Measurements from ENCODE around the gene CHST1.

Gene CHST1

GRCh38 chr11:45643598-45644260 lies 21.7 kb downstream of the CHST1 start:
- DNase-seq = no peak

DNA sequence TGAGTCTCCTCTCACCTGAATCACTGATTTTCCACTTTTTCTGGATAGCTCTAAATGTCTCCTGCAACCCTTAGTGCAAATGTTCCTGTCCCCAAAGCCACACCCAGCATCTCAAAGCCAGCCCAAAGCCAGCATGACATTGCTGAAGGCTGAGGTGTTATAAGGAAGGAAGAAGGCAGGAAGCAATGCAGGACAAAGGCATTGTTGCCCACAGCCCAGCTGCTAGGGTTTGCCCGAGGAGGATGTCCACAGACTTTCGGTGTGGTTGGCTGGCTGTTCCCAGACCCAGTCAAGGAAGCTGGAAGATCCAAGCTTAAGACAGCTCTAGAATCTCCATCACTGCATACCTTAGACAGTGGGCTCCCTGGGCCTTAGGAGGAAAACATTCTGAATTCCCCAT lies 23.5 kb downstream of the CHST1 start:
- DNase-seq = no peak

DNA sequence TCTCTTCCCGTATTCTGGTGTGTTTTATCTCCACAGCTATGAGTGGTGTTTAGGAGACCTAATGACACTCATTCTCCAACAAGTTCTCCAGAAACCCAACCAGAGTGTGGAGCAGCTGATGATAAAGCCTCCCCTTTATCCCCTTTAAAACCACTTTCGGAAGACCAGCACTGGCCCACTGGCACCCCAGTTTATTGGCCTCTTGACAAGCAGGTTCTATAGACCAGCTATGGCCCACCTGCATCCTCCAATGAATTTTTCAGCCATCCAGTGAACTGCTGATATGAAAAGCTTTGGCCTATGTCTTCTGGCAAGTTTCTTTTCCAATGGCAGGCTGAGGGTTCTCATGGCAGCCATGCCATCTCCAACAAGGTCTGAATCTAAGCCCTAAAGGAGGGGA lies 27.4 kb downstream of the CHST1 start:
- DNase-seq = no peak

DNA sequence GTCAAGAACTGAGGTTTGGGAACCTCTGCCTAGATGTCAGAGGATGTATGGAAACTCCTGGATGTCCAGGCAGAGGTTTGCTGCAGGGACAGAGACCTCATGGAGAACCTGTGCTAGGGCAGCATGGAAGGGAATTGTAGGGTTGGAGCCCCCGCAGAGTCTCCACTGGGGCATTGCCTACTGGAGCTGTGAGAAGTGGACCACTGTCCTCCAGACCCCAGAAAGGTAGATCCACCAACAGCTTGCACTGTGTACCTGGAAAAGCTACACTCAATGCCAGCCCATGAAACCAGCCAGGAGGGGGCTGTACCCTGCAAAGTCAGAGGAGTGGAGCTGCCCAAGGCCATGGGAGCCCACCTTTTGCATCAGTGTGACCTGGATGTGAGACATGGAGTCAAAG lies 29.5 kb downstream of the CHST1 start:
- no peak for DNase-seq

GRCh38 chr11:45625611-45626010 lies 39.8 kb downstream of the CHST1 start:
- DNase-seq = no peak

- no peak for DNase-seq
These were observed 41.3 kb downstream of the CHST1 start for GRCh38 chr11:45624095-45624494.

DNA sequence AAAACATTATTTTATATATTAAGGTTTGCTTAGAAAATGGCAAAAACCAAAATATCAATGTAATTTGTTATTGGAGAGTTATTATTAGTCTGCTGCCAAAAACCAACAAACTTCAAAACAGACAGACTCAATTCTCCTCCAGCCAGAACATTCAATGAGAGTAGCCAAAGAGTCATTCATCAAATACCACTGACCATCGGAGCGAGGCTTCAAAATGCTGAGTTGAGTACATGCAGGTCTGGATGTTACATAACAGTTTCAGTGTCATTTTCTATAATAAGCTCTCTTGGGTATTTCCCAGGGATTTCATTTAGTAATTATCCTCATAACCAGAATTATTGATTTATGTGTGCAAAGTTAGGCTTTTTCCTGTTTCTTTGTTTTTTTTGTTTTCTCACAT lies 42.6 kb downstream of the CHST1 start:
- no peak for DNase-seq

- DNase-seq = no peak
These were observed 43.1 kb downstream of the CHST1 start for GRCh38 chr11:45622283-45622682.

- no peak for DNase-seq
These were observed 43.8 kb downstream of the CHST1 start for GRCh38 chr11:45621588-45621987.

DNA sequence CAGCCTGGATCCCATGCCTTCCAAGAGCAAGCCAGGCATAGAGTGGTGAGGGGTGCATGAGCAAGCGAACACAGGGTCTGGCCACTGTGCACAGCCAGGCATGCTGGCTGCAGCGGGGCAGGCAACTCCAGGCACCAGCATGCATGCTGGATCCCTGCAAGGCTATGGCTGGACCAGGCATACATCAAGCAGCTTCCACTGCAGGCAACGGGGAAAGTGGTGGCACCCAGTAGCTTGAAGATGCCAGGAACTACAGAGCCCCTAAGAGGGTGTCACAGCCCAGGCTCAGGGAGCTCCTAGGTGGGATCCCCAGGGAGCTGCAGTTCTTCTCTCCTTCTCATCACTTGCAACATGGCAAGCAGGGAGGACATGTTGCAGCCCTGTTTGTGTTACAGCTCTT lies 45.2 kb downstream of the CHST1 start:
- DNase-seq = no peak

- no peak for DNase-seq
These were observed 46.5 kb downstream of the CHST1 start for GRCh38 chr11:45618897-45619296.

GRCh38 chr11:45617871-45618601 lies 47.4 kb downstream of the CHST1 start:
- DNase-seq = no peak

DNA sequence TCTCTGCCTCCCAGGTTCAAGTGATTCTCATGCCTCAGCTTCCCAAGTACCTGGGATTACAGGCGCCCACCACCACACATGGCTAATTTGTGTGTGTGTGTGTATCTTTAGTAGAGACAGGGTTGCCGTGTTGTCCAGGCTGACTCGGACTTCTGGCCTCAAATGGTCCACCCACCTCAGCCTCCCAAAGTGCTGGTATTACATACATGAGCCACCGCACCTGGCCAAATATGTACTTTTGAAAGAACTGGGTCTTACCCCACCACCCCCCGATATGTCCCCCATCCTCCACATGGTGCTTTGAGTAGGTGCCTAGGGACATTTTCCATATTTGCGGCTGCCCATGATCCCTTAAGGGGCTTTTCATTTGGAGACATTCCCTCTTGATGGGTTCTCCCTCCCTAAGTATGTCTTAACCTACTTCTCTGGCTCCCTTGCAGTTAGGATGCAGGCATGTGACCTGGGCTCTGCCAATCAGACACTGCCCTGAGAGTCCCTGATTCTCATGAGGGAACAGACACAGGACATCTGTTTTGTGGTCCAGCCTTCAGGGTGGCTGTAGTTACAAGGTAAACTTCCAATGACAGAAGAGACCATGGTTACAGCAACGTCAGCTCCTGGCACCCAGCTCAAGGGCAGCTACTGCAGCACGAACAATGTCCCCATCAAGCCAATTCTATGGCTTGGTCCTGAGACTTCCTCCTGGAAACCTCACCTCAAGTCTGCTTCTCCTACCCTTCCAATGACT lies 48.4 kb downstream of the CHST1 start:
- no peak for DNase-seq

DNA sequence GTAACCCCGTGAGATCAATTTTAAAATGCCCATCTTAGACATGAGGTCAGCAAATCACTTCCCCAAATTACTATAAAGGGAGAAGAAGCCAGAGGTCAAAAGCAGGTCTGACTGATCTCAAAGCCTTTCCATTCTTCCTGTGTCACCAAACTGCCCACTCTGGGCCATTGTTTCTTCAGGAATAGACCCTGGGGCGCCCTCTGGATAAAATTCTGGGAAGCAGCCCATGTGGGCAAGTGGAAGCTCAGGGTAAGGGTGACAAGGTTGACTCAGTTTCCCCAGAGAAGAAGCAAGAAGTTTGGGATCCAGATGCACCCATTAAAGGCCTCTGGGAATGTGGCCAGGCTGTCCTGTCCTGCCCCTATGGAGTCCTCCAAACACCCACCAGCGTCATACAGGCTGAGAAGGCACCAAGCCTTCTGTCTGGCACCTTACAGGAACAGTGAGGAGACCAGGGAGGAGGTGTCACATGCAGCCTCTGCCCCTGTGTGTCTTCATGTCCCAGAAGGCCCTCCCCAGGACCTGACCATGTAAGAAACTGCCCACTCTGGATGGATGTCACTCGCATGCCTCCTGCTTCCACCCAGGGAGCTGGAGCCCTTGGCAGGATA lies 50.1 kb downstream of the CHST1 start:
- DNase-seq = no peak

DNA sequence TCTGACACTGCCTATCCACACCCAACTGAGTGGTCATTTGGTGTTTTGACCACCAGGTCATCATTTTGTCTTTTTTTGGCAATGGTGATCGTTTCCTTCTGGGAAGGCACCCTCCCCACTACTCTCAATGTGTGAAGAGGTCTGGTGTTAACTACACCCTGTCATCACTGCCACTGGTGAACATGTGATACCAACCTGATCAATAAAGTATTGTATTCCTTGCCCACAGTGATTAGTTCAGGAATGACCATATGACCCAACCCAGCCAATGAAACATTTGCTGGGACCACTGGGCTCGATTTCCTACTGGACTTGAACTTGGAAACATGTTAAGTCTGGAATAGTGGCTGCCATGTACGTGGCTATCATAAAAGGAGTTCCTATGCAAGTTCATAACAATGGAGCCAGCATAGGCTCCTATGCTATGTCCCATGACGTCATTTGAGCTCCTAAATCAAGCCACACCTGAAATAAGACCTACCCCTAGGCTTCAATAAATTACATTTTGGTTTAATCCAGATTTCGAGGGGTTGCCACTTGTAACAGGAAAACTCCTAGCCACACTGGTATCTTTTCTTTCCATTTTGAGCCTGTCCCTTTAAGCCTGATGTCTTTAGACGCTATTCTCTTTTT lies 51.1 kb downstream of the CHST1 start:
- no peak for DNase-seq

GRCh38 chr11:45610627-45611026 lies 54.8 kb downstream of the CHST1 start:
- DNase-seq = peak; percentile 94

GRCh38 chr11:45609902-45610301 lies 55.5 kb downstream of the CHST1 start:
- DNase-seq = no peak

DNA sequence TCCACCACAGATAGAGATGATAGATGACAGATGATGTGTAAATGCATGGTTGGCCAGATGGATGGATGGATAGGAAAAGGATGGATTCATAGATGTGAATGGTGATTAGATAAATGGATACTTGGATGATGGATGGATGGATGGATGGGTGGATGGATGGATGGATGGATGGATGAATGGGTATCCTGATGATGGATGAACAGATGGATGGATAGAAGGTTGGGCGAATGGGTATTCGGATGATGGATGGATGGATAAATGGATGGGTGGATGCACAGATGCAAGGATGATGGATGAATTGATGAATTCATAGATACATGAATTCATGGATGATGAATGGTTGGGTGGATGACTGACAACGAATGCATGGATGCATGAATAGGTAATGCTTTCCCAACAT lies 56.1 kb downstream of the CHST1 start:
- DNase-seq = no peak

DNA sequence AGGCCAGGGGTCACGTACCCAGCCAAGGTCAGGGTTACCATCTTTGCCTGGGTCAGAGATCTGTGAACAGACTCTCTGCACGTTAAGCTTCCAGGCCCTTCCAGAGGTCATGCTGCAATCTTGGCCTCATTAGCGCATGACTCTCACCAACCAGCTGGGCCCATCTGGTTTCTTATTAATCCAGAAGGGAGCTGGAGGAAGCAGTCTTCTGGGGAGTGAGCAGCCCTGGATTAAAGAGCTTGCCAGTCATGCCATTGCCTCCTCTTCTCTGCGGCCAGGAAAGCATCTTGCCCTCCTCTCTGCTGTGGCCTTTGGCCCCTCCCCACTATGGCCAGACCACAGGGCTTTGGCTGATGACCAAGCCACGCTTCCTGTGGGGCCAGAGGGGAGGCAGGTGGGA lies 57.4 kb downstream of the CHST1 start:
- peak; percentile 97 for DNase-seq

DNA sequence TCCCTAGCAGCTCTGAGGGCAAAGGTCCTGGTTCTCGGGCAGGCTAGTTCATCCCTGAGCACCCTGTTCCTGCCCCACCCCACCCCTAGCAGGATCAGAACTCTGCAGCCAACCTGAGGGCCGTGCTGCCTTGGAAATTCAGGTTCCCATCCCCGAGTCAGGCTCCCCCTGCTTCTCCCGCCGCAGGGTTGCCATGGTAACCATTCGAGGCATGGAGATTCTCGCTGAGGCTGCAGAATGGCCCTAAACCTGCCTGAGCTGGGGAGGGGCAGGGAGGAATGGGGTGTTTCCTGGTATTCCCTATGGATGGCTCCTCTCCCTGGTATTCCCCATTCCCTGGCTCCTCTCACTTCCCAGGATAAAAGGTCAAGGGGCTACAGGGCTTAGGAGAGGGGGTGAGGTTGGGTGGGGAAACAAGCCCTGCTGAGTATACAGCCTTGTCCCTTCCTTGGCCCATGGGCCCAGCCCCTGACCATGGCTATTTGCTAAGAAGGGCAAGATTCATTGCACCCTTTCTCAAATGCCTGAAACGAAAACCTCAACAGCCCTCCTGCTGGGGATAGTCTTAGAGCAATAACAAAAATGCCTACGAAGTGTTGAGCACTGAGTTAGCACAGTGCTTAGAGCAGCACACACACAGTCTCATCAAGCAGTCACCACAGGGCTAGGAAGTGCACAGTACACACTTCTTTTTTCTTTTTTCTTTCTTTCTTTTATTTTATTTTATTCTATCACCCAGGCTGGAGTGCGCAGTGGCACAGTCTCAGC lies 58.7 kb downstream of the CHST1 start:
- no peak for DNase-seq

DNA sequence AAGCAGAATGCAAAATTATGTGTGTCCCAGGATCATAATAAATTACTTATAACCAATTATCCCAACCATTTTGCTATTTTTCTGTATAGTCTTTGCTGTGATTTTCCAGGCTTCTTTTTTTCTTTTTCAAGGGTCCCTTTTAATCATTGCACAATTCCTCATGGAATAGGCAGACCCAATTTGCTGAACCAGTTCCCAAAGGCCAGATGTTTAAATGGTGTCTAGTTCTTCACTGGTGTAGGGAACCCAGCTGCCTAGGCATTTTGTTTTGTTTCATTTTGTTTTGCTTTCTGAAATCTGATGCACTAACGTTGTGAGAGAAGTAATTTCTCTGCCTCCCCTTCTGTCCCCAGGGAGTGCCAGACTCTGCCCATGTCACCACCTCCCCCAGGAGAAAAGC lies 60.4 kb downstream of the CHST1 start:
- DNase-seq = no peak

DNA sequence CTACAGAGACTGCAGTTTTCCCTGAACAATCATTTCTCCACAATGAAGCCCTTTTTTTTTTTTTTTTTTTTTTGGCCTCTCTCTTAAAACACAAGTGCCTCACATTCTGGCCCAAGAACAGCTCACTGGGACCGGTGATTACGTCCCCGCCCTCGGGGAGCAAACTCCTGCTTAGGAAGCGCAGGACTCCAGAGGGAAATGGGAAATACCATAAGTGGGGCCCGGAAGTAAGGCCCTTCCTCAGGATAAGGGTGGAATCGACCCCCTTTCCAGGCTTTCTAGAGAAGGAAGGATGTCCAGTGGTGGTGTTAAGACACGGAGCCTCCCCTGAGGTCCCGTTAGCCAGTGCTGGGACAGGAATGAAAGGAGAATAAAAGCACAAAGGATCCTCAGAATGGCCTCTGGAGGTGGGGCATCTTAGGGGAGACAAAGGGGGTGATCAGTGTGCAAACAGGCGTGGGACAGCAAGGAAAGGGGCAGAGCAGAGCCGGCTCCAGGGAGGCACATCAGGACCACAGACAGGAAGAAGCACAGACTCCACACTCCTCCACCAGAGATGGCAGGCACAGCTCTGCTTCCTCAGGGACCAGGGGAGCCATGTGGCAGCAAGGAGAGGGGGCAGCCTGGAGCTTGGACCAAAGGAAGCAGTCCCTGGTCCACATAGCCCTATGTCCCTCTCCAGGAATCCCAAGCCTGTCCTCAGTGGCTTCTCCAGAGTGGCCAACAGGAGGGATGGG lies 61.3 kb downstream of the CHST1 start:
- DNase-seq = no peak

All from MV-4-11 (cell line).